DMS153 treated with DMSO at 0.1 percent for 48 hours (cell line): Measurements from ENCODE around the gene TRIO.
"Not testable (repeated sequence)": the region's sequence is repeated elsewhere in the genome, so short reads cannot be mapped to it uniquely, and the experiment has no call there.

ENCODE experiments used
- DNase-seq: peaks from one replicate; lab custom pipeline; 2025; ENCODE audit not compliant: unreplicated experiment; lab: John Stamatoyannopoulos, UW

The TRIO gene

GRCh38 chr5:14370386-14370785 lies 227.2 kb downstream of the TRIO start:
- no peak for DNase-seq

DNA sequence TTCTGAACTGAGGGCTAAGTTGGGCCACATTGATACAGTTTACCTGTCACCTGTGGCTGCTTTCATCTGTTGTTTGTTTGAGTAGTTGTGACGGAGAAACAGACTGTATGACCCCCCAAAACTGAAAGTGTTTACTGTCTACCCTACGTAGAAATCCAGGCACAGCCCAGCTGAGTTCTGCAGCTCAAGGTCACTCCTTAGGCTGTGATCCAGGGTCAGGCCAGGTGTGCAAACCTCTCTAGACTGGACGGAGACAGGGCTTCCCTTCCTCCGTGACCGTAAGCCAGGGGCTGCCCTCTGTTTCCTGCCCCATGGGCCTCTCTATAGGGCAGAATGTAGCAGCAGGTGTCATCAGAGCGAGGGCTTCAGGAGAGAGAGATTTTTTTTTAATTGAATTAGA lies 230.5 kb downstream of the TRIO start:
- DNase-seq, result no peak

DNA sequence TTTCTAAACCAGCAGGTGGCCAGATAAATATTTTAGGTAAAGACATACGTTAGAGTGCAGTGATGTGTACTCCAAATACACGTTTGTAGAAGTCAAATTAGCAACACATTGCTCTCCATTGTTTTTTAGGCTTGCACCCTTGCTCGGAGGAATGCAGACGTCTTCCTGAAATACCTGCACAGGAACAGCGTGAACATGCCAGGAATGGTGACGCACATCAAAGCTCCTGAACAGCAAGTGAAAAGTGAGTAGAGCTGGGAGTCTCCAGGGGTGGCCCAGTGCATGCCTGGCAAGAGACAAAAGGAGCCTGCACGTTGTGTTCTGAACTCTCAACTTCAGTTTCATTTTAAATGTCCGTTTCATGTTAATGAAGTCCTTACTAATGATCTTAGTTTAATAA lies 231.0 kb downstream of the TRIO start:
- DNase-seq, result no peak

GRCh38 chr5:14376789-14377188 lies 233.6 kb downstream of the TRIO start:
- no peak for DNase-seq

DNA sequence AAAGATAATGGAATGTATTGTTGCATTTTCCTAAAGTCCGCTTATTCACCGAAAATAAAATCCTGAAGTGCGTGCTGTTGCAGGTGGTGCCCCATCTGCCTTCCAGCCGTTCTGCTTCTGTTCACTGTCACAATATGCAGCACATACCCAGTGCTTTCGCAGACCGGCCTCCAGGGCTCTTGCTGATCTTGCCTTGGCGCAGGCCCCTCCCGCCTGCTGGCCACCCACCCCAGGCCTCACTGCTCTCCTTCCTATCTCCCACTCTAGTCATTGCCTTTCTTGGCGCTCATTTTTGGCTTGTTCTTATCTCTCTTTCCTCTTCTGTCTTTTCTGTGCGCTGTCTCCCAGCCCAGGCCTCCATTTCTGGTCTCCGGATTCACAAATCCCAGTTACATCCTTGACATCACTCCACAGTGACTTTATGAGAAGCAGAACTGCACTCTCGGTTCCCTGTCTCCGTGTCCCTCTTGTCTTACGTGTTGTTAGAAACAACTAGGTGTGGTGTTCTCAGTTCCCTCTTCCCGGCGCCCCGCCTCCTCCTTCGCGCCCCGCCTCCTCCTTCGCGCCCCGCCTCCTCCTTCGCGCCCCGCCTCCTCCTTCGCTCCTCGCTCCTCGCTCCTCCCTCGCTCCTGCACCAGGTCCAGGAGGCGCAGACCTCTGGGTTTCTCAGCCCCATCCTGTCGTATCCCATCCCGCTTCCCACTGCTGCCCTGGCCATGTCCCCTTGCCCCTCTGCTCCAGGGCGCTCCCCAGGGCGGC lies 236.8 kb downstream of the TRIO start:
- DNase-seq, result no peak

- no peak for DNase-seq
Measured at GRCh38 chr5:14380712-14381111, 237.6 kb downstream of the TRIO start.

GRCh38 chr5:14382640-14383039 lies 239.5 kb downstream of the TRIO start:
- no peak for DNase-seq

GRCh38 chr5:14383923-14384322 lies 240.8 kb downstream of the TRIO start:
- no peak for DNase-seq

DNA sequence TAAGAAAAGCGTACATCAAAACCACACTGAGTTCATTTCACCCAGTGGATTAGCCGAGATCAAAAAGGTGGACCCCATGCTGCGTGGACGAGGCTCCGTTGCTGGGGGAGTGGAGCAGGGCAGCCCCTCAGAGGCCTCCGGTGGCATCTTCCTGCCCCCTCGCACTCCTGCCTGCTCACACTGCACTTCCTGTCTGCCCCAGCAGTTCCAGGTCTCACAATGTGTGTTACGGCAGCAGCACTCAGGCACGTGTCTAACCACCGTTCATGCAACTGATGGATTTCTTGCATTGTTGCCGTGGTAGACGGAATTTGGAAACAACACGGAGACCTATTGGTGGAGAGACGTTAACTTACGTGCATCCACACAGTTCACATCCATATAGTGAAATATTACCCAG lies 241.9 kb downstream of the TRIO start:
- no peak for DNase-seq

DNA sequence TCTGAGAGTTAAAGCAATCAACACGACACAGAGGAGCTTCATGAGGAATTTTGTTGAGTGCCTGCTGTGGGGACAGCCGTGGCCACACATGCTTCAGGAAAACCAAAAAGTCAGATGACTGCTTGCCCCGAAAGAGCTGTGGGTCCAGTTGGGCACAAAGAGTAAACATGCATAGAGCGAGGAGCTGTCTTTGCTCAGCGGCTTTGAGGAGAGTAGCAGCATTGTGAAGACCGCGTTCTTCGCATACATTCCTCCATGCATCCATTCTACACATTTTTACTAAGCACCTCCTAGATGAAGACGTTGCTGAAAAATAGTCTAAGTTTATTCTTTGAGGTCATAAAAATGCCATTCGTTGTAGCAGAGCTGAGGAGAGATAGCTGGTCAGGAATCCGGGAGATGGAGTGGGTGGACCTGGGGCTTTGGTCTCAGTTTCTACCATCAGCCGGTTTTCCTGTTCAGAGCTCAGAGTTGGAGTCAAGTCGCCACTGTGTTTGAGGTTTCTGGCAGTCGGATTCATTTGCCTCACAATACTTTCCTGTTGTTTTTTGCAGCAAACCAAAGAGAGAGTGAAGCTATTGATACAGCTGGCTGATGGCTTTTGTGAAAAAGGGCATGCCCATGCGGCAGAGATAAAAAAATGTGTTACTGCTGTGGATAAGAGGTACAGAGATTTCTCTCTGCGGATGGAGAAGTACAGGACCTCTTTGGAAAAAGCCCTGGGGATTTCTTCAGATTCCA lies 243.9 kb downstream of the TRIO start:
- no peak for DNase-seq

DNA sequence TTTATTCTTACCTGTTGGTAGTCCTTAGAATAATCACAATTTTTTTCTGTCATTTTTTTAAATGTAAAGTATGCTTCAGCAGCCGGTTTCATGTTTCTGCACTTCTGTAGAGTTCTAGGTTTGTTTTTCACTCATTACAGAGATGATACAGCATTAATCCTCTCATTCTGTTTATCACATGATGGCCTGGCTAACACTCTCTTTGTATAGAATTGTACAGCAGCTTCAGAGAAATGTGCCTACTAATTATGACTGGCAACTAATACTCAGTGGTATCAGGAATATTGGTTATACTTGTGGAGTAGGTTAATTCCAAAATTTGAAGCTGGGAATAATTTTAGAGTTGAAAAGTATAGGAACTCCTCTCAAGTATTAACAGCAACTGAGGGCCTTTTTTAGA lies 245.6 kb downstream of the TRIO start:
- no peak for DNase-seq

- not testable (repeated sequence) for DNase-seq
Measured at GRCh38 chr5:14392552-14392951, 249.4 kb downstream of the TRIO start.

- DNase-seq, result no peak
Measured at GRCh38 chr5:14394365-14394764, 251.2 kb downstream of the TRIO start.

GRCh38 chr5:14395411-14395810 lies 252.3 kb downstream of the TRIO start:
- no peak for DNase-seq

DNA sequence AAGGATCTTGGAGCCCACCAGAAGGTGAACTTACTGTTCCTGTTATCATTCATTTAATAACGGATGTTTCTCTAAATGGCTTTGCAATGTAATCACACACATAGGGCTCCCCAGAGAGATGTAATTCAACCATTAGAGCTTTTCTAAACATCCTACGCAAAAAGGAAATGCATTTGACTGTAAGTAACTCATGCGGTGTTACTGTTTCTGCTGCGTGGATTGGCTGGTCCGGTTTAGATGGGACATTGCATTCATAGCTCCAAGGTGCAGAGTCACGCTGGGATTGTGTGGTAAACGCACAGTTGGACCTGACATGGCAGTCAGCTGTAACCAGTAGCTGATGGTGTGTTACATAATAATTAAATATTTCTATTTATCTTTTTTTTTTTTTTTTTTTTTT lies 252.9 kb downstream of the TRIO start:
- no peak for DNase-seq

DNA sequence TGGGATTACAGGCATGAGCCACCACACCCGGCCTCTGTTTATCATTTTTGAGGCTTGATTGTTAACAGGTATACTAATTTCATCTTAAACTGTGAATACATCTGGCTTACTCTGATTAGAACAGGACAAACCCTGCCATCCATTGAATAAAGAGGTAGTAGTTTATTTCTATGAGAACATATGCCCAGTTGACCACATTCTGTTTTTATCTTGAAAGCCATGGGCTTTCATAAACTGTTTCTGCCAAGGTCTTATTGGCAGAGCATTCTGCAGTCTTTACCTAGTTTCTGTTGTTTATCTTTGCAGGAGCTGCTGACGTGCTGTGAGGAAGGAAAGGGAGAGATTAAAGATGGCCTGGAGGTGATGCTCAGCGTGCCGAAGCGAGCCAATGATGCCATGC lies 253.6 kb downstream of the TRIO start:
- no peak for DNase-seq

GRCh38 chr5:14397717-14398116 lies 254.6 kb downstream of the TRIO start:
- no peak for DNase-seq

- peak; percentile 53 for DNase-seq
Measured at GRCh38 chr5:14399054-14399692, 256.0 kb downstream of the TRIO start.

GRCh38 chr5:14400085-14400484 lies 256.9 kb downstream of the TRIO start:
- no peak for DNase-seq

GRCh38 chr5:14400611-14401010 lies 257.5 kb downstream of the TRIO start:
- DNase-seq, result no peak

- no peak for DNase-seq
Measured at GRCh38 chr5:14401639-14402038, 258.5 kb downstream of the TRIO start.

- no peak for DNase-seq
Measured at GRCh38 chr5:14402424-14402823, 259.3 kb downstream of the TRIO start.
